K562 (cell line): ENCODE measurements around the gene DUOX2. TPM values are rescaled to one million over a fixed set of nuclear protein-coding genes. Genes with fewer than 3 reads are reported as not detected.

Experiments
- ATAC-seq: fragments of 200-7000 bp; cut with Tn5 transposase; 3 replicates; pipeline ENCODE4 v1.9.1; 2020; ENCODE audit warnings: moderate library complexity
- BruUV-seq: library from RNA; stranded (reverse); fragments of 400-500 nt; replicated peaks from 2 replicates; lab custom pipeline; 2021; lab: Mats Ljungman, UMichigan
- CTCF ChIA-PET: fragments of 300-600 bp; formaldehyde crosslinking; extraction: SDS; loops from one replicate; lab custom pipeline; 2021; ENCODE audit warnings: low intra/inter-chr PET ratio; lab: Yijun Ruan, JAX
- POLR2A ChIA-PET: fragments of 300-600, 350-650 bp; sonication (Branson Sonifier 250); formaldehyde crosslinking; extraction: SDS; loops from one replicate; lab custom pipeline; 2021; ENCODE audit warnings: antibody characterized with exemption, inconsistent platforms; lab: Yijun Ruan, JAX
- DNase-seq, 4 experiments: peaks; one replicate each; pipeline versions ENCODE4 v3.0.0 to v3.0.0-alpha.2; 2011 to 2018; ENCODE audit warnings: low spot score in 3 of 4, mixed read lengths in 3 of 4; ENCODE audit errors: extremely low read depth in 1 of 4
- FAIRE-seq: peaks from 2 replicates; lab custom pipeline; 2011; peaks lifted over from hg19 to GRCh38; lab: Jason Lieb, UNC
- H2AFZ ChIP-seq: 2 replicates; pipeline ENCODE4 v1.6.0; 2011; ENCODE audit warnings: low read depth, low read length, control low read depth, inconsistent platforms
- H3K27ac ChIP-seq: fragments of 200-600 bp; 3 replicates; pipeline ENCODE4 v1.8.0; 2011; ENCODE audit warnings: low read depth, mild to moderate bottlenecking, control low read depth, inconsistent platforms, low read length, moderate library complexity, mixed read lengths; ENCODE audit errors: extremely low read depth
- H3K27me3 ChIP-seq, 2 experiments: fragments of 300-600 bp in 1 of 2; 2 replicates in 1 of 2; 3 replicates in 1 of 2; pipeline versions ENCODE4 v1.6.0 to v1.8.0; 2011; ENCODE audit warnings: inconsistent platforms in 2 of 2, low read length in 2 of 2, mild to moderate bottlenecking in 1 of 2, mixed read lengths in 1 of 2, moderate library complexity in 1 of 2; ENCODE audit not compliant: control insufficient read depth in 2 of 2, insufficient read depth in 2 of 2
- H3K36me3 ChIP-seq: fragments of 300-600 bp; 3 replicates; pipeline ENCODE4 v1.8.0; 2011; ENCODE audit warnings: mild to moderate bottlenecking, low read length, inconsistent platforms; ENCODE audit not compliant: control insufficient read depth, insufficient read depth
- H3K4me1 ChIP-seq, 2 experiments: fragments of 200-600 bp in 1 of 2; replicated peaks in 1 of 2; 2 replicates in 1 of 2; 3 replicates in 1 of 2; pipeline versions ENCODE4 v1.5.1 to v1.8.0; 2011; ENCODE audit warnings: inconsistent platforms in 2 of 2, low read length in 2 of 2, mild to moderate bottlenecking in 1 of 2, mixed read lengths in 1 of 2, moderate library complexity in 1 of 2; ENCODE audit not compliant: control insufficient read depth in 2 of 2, insufficient read depth in 2 of 2
- H3K4me2 ChIP-seq: 2 replicates; pipeline ENCODE4 v1.6.1; 2011; ENCODE audit warnings: low read length, control low read depth, inconsistent platforms, mixed read lengths; ENCODE audit not compliant: insufficient read depth
- H3K4me3 ChIP-seq: fragments of 200-600 bp; sonication (generic), shearing (Covaris generic); 2 replicates; pipeline ENCODE4 v1.5.1; 2016; ENCODE audit warnings: control low read depth, inconsistent platforms
- H3K79me2 ChIP-seq: fragments of 200-600 bp; 3 replicates; pipeline ENCODE4 v1.8.0; 2011; ENCODE audit warnings: low read length, inconsistent platforms; ENCODE audit not compliant: control insufficient read depth, insufficient read depth
- H3K9ac ChIP-seq, 2 experiments: 2 replicates each; pipeline versions ENCODE4 v1.6.0 to v1.6.1; 2011; ENCODE audit warnings: low read depth in 2 of 2, low read length in 2 of 2, control low read depth in 1 of 2, inconsistent platforms in 1 of 2, mild to moderate bottlenecking in 1 of 2, mixed read lengths in 1 of 2; ENCODE audit not compliant: insufficient read depth in 1 of 2
- H3K9me1 ChIP-seq: one replicate; pipeline ENCODE4 v1.6.0; 2011; ENCODE audit warnings: inconsistent platforms, mild to moderate bottlenecking, low read length, moderate library complexity; ENCODE audit not compliant: control insufficient read depth, insufficient read depth
- H3K9me3 ChIP-seq: replicated peaks from 2 replicates; pipeline ENCODE4 v1.5.1; 2011; ENCODE audit warnings: low read depth, low read length, inconsistent platforms; ENCODE audit not compliant: control insufficient read depth, insufficient read depth
- H4K20me1 ChIP-seq: replicated peaks from 2 replicates; pipeline ENCODE4 v1.6.1; 2011; ENCODE audit warnings: low read length, inconsistent platforms, mixed read lengths; ENCODE audit not compliant: control insufficient read depth, insufficient read depth
- ARID3B ChIP-seq: fragments of 250-450 bp; sonication (Bioruptor Pico); IDR thresholded peaks from 2 replicates; pipeline ENCODE4 v1.4.0; 2020; ENCODE audit warnings: borderline replicate concordance
- CEBPG ChIP-seq, 3 experiments: fragments of 200-800 bp in 1 of 3; sonication (Bioruptor generic) in 1 of 3; sonication (generic) in 1 of 3; formaldehyde crosslinking in 1 of 3; IDR thresholded peaks in 2 of 3; conservative IDR thresholded peaks in 1 of 3; 2 replicates each; pipeline versions ENCODE4 v1.6.1 to v1.8.0; 2016 to 2022; ENCODE audit warnings: missing compliant biosample characterization in 2 of 3, missing genetic modification characterization in 2 of 3, mild to moderate bottlenecking in 1 of 3, missing genetic modification reagents in 1 of 3
- CREBBP ChIP-seq: IDR thresholded peaks from one replicate; pipeline ENCODE4 v1.6.1; 2012; ENCODE audit warnings: low read depth, mild to moderate bottlenecking, control low read depth, inconsistent platforms, low read length
- E2F3 ChIP-seq: fragments of 250-450 bp; sonication (Bioruptor Pico); IDR thresholded peaks from 2 replicates; pipeline ENCODE4 v1.4.0; 2020; ENCODE audit warnings: mild to moderate bottlenecking
- FOXP1 ChIP-seq: sonication (generic); formaldehyde crosslinking; IDR thresholded peaks from 2 replicates; pipeline ENCODE4 v1.8.0; 2022; ENCODE audit warnings: mild to moderate bottlenecking, missing genetic modification reagents
- HDAC2 ChIP-seq: fragments of 450-650 bp; IDR thresholded peaks from 2 replicates; pipeline ENCODE4 v1.6.1; 2016; ENCODE audit warnings: mild to moderate bottlenecking
- PCBP2 ChIP-seq: fragments of 200-400 bp; formaldehyde crosslinking; IDR thresholded peaks from 2 replicates; pipeline ENCODE4 v1.6.1; 2018; ENCODE audit warnings: low read length, low read depth, mild to moderate bottlenecking, moderate library complexity; ENCODE audit not compliant: poor library complexity, severe bottlenecking
- PRPF4 ChIP-seq: fragments of 200-400 bp; formaldehyde crosslinking; IDR thresholded peaks from one replicate; pipeline ENCODE4 v1.6.1; 2017; ENCODE audit warnings: low read length, low read depth, mild to moderate bottlenecking; ENCODE audit not compliant: insufficient read depth, poor library complexity, severe bottlenecking
- ZBED1 ChIP-seq: IDR thresholded peaks from 2 replicates; pipeline ENCODE4 v1.6.1; 2014
- ZBTB49 ChIP-seq: sonication (generic); formaldehyde crosslinking; IDR thresholded peaks from 2 replicates; pipeline ENCODE4 v1.8.0; 2022; ENCODE audit warnings: missing genetic modification reagents, mild to moderate bottlenecking, borderline replicate concordance
- ZNF609 ChIP-seq: sonication (generic); formaldehyde crosslinking; IDR thresholded peaks from 2 replicates; pipeline ENCODE4 v1.8.1; 2023; ENCODE audit warnings: missing genetic modification reagents, mild to moderate bottlenecking, borderline replicate concordance
- WGBS: fragments of 100-300 bp; shearing (Covaris generic); methylation state at CpG from one replicate; pipeline ENCODE4 v1.1.6; 2016; ENCODE audit warnings: low coverage, mixed read lengths; ENCODE audit not compliant: insufficient coverage; ENCODE audit errors: missing lambda C conversion rate; 5-methylcytosine and 5-hydroxymethylcytosine counted together
- in situ Hi-C: fragments of 300-500 bp; cut with MboI; formaldehyde crosslinking; loops from 4 replicates; pipeline ENCODE4 v1.15.0; 2018; ENCODE audit warnings: inconsistent platforms, mixed read lengths
- intact Hi-C: fragments of 100-400 bp; cut with micrococcal nuclease; formaldehyde crosslinking; loops from 2 replicates; pipeline ENCODE4 v1.14.2; 2022
- polyA plus RNA-seq, 8 experiments: library from polyadenylated mRNA; depleted of rRNA in 4 of 8; stranded (reverse) in 5 of 8; unstranded in 3 of 8; fragments of >200 nt; fragmentation: Nextera tagmentation in 2 of 8; fragmentation: Illumina TruSeq in 1 of 8; extraction: Ambion mirVana in 2 of 8; extraction: Trizol in 1 of 8; gene quantifications; 2 replicates each; pipeline versions ENCODE4 v1.2.1 to v1.2.3, GENCODE V29; 2011 to 2014; ENCODE audit warnings: inconsistent platforms in 1 of 8, missing spikeins in 1 of 8
- total RNA-seq, 7 experiments: library from RNA; depleted of rRNA in 6 of 7; stranded (reverse); fragments of >200 nt in 6 of 7; fragmentation: Illumina TruSeq in 2 of 7; extraction: Trizol in 2 of 7; gene quantifications; 2 replicates each; pipeline versions ENCODE4 v1.2.1 to v1.2.3, GENCODE V29; 2011 to 2021; ENCODE audit warnings: low replicate concordance in 1 of 7

Gene DUOX2
- total and polyA plus RNA-seq, 9 of the 15 experiments (the other 6 are each of a cell fraction or from before 2014, with no cell fraction given): 0.01 to 0.03 (median 0.02) TPM; not detected in 6

GRCh38 chr15:45121020-45121419 lies 7.0 kb upstream of the DUOX2 start:
- Histone ChIP-seq H3K27ac (no peak overlapping the region), H3K36me3 (no peaks in the 10 kb centered on the region), H3K79me2 (no peaks in the 10 kb centered on the region), H3K27me3 (peaks cover 7 to 35% of the 10 kb centered on the region in 2 experiments; a peak in 4 of 5 replicates), H2AFZ (no peak overlapping the region), H3K4me1 (peaks cover 0 to 14% of the 10 kb centered on the region in 2 experiments; a peak in 3 of 5 replicates), H3K9ac (no peak overlapping the region), H3K4me3 (no peak overlapping the region), H3K9me1 (no peaks in the 10 kb centered on the region), H3K9me3 (no peaks in the 10 kb centered on the region), H3K4me2 (no peak overlapping the region), H4K20me1 (no peaks in the 10 kb centered on the region)
- no peak for DNase-seq
- ChIA-PET POLR2A (interaction anchor here (0.6 to 1.0 kb wide), 2 partner anchors 10 to 50 kb away, joined by 3 to 7 read pairs; no protein-coding TSS in a partner anchor), CTCF (no interaction called here)
- WGBS: 13% methylated on average over 3 of the region's 3 CpGs
- BruUV-seq: no TSS peak
- in situ Hi-C loops: loop anchor here (25.0 kb wide), 1 partner anchor 159 kb away; the partner anchor contains the start of gene TERB2
- no peak for ATAC-seq
- no peak for FAIRE-seq
- intact Hi-C loops: no loop called here
- TF ChIP-seq ZNF609: no peak
- TF ChIP-seq CEBPG (CRISPR knock-in tag; IDR thresholded peaks at IDR 0.05): no peak
- TF ChIP-seq CEBPG (tag; conservative IDR thresholded peaks at IDR 0.05 in 1 of 2, IDR thresholded peaks at IDR 0.05 in 1 of 2): no peak
- TF ChIP-seq E2F3 (CRISPR knock-in tag): no peak
- no peak for TF ChIP-seq FOXP1 (CRISPR knock-in tag)
- TF ChIP-seq CREBBP: no peak
- TF ChIP-seq HDAC2: no peak
- TF ChIP-seq ZBTB49 (CRISPR knock-in tag): no peak
- no peak for TF ChIP-seq PCBP2
- TF ChIP-seq ZBED1: no peak
- no peak for TF ChIP-seq PRPF4
- TF ChIP-seq ARID3B (CRISPR knock-in tag): no peak
